Uterus (tissue), 4 donors: ENCODE data around the gene DCT. TPM values are rescaled to one million over a fixed set of nuclear protein-coding genes. Genes with fewer than 3 reads are reported as not detected.
"Not testable (repeated sequence)": the region's sequence is repeated elsewhere in the genome, so short reads cannot be mapped to it uniquely, and the experiment has no call there.

Experiments
- DNase-seq, 2 donors: peaks; one replicate each; pipeline ENCODE4 v3.0.0-alpha.2; 2019 to 2020
- H3K27ac ChIP-seq, 2 donors: fragments of 200-600 bp; sonication (generic); 1 replicate in 1 of 2; 2 replicates in 1 of 2; pipeline ENCODE4 v1.5.1; 2016 to 2018
- H3K27me3 ChIP-seq, 2 donors: fragments of 200-600 bp; sonication (generic); one replicate each; pipeline ENCODE4 v1.5.1; 2018 to 2019; ENCODE audit warnings: control low read depth in 1 of 2
- H3K36me3 ChIP-seq, 2 donors: fragments of 200-600 bp; sonication (generic); one replicate each; pipeline ENCODE4 v1.5.1; 2019; ENCODE audit warnings: control low read depth in 1 of 2
- H3K4me1 ChIP-seq, 2 donors: fragments of 200-600 bp; sonication (generic); one replicate each; pipeline ENCODE4 v1.5.1; 2018 to 2019; ENCODE audit warnings: control low read depth in 1 of 2
- H3K4me3 ChIP-seq, 2 donors: fragments of 200-600 bp; sonication (generic); 1 replicate in 1 of 2; 2 replicates in 1 of 2; pipeline ENCODE4 v1.5.1; 2018 to 2019; ENCODE audit warnings: mild to moderate bottlenecking in 1 of 2
- H3K9me3 ChIP-seq, 2 donors: fragments of 200-600 bp; sonication (generic); one replicate each; pipeline ENCODE4 v1.5.1; 2019; ENCODE audit warnings: control low read depth in 1 of 2
- POLR2A ChIP-seq, 2 donors: fragments of 450-650 bp; IDR thresholded peaks; one replicate each; pipeline ENCODE4 v1.6.1; 2016; ENCODE audit warnings: antibody characterized with exemption in 2 of 2, mild to moderate bottlenecking in 1 of 2, moderate library complexity in 1 of 2
- intact Hi-C: fragments of 100-400 bp; cut with DNase I; formaldehyde crosslinking; loops from one replicate; pipeline ENCODE4 v1.15.1; 2023; ENCODE audit warnings: low total_unique reads
- total RNA-seq, 4 donors: library from RNA; depleted of rRNA in 3 of 4; stranded (reverse); fragments of >200 nt in 3 of 4; gene quantifications; one replicate each; pipeline versions ENCODE4 v1.1.0 to v1.2.4, GENCODE V29; 2014 to 2023
- TF ChIP-seq, protein P1 (sequence below), 4 experiments: fragments of 200-600 bp in 2 of 4; fragments of 450-650 bp in 2 of 4; sonication (generic) in 2 of 4; IDR thresholded peaks; one replicate each; pipeline ENCODE4 v1.5.1; 2016 to 2019; ENCODE audit warnings: antibody characterized with exemption in 4 of 4, mild to moderate bottlenecking in 2 of 4, moderate library complexity in 1 of 4
- donor health status: DM: yes; HTN: yes; CAD: no.

DCT gene
- total RNA-seq, 4 donors from 2014 or later = 0.76 to 0.91 (median 0.88) TPM; not detected in 1

DNA sequence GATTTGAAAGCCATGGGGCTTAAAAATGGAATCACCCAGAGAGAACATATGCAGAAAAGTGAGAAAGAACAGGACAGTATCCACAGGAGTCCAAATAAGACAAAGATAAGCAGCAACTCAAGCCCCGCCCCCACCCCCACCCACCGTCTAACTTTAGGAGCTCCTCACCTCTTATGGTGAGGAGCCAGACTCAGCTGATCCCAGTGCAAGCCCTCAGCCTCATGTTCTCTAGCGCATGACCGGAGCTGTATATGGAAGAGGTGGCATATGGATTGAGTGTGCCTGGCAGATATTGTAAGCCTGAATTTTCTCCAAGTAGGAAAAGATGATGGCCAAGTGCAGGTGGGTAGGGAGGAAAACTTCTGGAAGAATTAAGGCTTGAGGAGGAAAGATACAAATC lies 36.4 kb upstream of the DCT start:
- no peak for TF ChIP-seq POLR2A (IDR thresholded peaks at IDR 0.05)
- TF ChIP-seq, protein P1, sequence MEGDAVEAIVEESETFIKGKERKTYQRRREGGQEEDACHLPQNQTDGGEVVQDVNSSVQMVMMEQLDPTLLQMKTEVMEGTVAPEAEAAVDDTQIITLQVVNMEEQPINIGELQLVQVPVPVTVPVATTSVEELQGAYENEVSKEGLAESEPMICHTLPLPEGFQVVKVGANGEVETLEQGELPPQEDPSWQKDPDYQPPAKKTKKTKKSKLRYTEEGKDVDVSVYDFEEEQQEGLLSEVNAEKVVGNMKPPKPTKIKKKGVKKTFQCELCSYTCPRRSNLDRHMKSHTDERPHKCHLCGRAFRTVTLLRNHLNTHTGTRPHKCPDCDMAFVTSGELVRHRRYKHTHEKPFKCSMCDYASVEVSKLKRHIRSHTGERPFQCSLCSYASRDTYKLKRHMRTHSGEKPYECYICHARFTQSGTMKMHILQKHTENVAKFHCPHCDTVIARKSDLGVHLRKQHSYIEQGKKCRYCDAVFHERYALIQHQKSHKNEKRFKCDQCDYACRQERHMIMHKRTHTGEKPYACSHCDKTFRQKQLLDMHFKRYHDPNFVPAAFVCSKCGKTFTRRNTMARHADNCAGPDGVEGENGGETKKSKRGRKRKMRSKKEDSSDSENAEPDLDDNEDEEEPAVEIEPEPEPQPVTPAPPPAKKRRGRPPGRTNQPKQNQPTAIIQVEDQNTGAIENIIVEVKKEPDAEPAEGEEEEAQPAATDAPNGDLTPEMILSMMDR (IDR thresholded peaks at IDR 0.05) = no peak
- Histone ChIP-seq H3K27me3 (no peaks in the 10 kb centered on the region), H3K4me3 (no peak overlapping the region), H3K9me3 (no peaks in the 10 kb centered on the region), H3K4me1 (no peaks in the 10 kb centered on the region), H3K27ac (no peak overlapping the region), H3K36me3 (no peaks in the 10 kb centered on the region)
- no peak for DNase-seq
- intact Hi-C loops = no loop called here

DNA sequence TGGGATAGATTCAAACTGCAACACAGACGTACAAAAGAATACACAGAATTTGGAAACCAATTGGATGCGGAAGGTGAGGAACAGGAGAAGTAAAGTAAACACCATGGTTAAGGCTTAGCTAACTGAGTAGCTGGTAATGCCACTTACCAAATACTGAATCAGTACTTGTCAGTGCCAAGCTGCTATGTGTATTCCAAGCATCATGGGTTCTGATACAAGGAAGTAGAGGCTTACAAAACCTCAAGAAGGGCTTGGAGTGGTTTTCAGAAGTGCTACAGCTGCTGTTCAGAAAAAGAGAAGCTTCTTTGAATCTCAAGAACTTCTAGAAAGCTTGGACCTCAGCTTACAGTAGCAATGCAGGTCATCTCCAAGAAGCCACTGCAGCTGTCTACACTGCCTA lies 35.9 kb upstream of the DCT start:
- H3K27ac ChIP-seq = no peak overlapping the region
- no peak for DNase-seq
- TF ChIP-seq POLR2A (IDR thresholded peaks at IDR 0.05) = no peak
- TF ChIP-seq, protein P1 (IDR thresholded peaks at IDR 0.05) = no peak
- no peaks in the 10 kb centered on the region for H3K9me3 ChIP-seq
- no peaks in the 10 kb centered on the region for H3K36me3 ChIP-seq
- intact Hi-C loops = no loop called here
- no peak overlapping the region for H3K4me3 ChIP-seq
- H3K4me1 ChIP-seq = no peaks in the 10 kb centered on the region
- no peaks in the 10 kb centered on the region for H3K27me3 ChIP-seq

DNA sequence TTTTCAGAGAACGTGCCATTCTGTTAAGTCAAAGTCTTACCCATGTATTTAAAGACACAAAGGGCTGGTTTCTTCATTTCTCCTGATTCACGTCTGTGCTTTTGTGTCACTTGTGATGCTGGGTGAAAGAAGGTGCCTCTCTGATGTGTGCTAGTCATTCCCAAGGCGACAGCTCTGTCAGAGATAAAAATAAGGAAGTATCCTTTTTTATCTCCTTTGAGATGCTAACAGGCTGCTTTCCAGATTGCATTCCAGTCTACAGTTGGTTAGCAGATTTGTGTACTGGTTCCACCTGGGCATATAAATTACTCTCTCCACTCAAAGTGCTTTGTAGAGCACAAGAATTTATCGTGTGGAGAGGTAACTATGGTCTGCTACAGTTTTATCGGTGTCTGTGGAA lies 33.5 kb upstream of the DCT start:
- TF ChIP-seq, protein P1 (IDR thresholded peaks at IDR 0.05) = no peak
- no peak for TF ChIP-seq POLR2A (IDR thresholded peaks at IDR 0.05)
- Histone ChIP-seq H3K9me3 (no peaks in the 10 kb centered on the region), H3K4me1 (no peaks in the 10 kb centered on the region), H3K36me3 (no peaks in the 10 kb centered on the region), H3K27ac (no peak overlapping the region), H3K27me3 (no peaks in the 10 kb centered on the region), H3K4me3 (no peak overlapping the region)
- intact Hi-C loops = no loop called here
- DNase-seq = no peak

DNA sequence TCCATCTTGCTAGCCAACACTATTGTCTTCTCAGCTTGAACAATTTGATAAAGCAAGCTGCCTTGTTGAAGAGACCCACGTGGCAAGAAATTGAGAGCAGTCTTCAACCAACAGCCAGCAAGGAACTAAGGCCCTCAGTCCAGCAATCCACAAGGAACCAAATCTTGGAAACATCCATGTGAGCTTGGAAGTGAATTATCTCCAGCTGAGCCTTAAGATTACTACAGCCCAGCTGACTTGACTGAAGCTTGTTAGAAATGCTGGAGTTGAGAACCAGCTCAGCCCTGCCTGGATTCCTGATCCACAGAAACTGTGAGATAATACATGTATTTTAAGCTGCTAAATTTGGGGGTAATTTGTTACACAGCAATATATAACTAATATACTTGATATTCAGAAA lies 26.2 kb upstream of the DCT start:
- no peak overlapping the region for H3K4me3 ChIP-seq
- H3K27me3 ChIP-seq = no peaks in the 10 kb centered on the region
- H3K9me3 ChIP-seq = no peaks in the 10 kb centered on the region
- DNase-seq = no peak
- no peak for TF ChIP-seq POLR2A (IDR thresholded peaks at IDR 0.05)
- TF ChIP-seq, protein P1 (IDR thresholded peaks at IDR 0.05) = no peak
- no peaks in the 10 kb centered on the region for H3K36me3 ChIP-seq
- no peak overlapping the region for H3K27ac ChIP-seq
- intact Hi-C loops = no loop called here
- H3K4me1 ChIP-seq = no peaks in the 10 kb centered on the region

DNA sequence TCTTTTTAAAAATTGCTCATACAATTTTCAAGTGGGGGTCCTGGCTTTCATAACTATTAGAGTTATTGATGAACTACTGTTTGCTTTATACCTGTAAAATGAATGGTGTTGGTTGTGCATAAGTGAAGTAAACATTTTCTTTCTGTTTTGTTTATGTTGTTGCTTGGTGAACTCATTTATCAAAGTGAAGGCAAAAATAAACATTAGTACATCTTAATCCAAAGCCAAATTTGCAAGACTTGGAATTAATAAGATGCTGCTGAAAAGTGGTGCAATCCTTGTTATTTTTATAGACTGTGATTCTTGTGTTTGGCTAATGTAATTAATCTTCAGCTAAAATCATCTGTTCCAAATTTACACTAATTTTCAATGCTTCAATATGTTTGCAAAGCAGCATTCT lies 24.4 kb upstream of the DCT start:
- no peak overlapping the region for H3K4me3 ChIP-seq
- DNase-seq = no peak
- TF ChIP-seq, protein P1 (IDR thresholded peaks at IDR 0.05) = no peak
- TF ChIP-seq POLR2A (IDR thresholded peaks at IDR 0.05) = no peak
- H3K27me3 ChIP-seq = no peaks in the 10 kb centered on the region
- H3K4me1 ChIP-seq = no peaks in the 10 kb centered on the region
- intact Hi-C loops = no loop called here
- H3K9me3 ChIP-seq = no peaks in the 10 kb centered on the region
- H3K36me3 ChIP-seq = no peaks in the 10 kb centered on the region
- H3K27ac ChIP-seq = no peak overlapping the region

DNA sequence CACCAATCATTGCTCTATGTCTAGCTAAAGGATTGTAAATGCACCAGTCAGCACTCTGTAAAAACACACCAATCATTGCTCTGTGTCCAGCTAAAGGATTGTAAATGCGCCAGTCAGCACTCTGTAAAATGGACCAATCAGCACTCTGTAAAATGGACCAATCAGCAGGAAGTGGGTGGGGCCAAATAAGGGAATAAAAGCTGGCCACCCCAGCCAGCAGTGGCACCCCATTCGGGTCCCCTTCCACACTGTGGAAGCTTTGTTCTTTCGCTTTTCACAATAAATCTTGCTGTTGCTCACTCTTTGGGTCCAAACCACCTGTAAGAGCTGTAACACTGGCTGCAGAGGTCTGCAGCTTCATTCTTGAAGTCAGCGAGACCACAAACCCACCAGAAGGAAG lies 19.3 kb upstream of the DCT start:
- DNase-seq, H3K4me3 ChIP-seq, H3K9me3 ChIP-seq, H3K36me3 ChIP-seq, H3K4me1 ChIP-seq, intact Hi-C loops, H3K27ac ChIP-seq, H3K27me3 ChIP-seq: not testable (repeated sequence)
